Suppressor macrophage treated with lipopolysaccharide for 4 hours (primary cell): ENCODE measurements around the gene ACBD3.

Experiments used
- DNase-seq: peaks from one replicate; pipeline ENCODE4 v3.0.0-alpha.2; 2020

The ACBD3 gene

GRCh38 chr1:226110249-226111097 lies 76.1 kb downstream of the ACBD3 start:
- peak; percentile 87 for DNase-seq

- peak; percentile 91 for DNase-seq
Measured at GRCh38 chr1:226109829-226110248, 76.7 kb downstream of the ACBD3 start.

GRCh38 chr1:226108935-226109828 lies 77.4 kb downstream of the ACBD3 start:
- peak; percentile 44 for DNase-seq

GRCh38 chr1:226107471-226108460 lies 78.8 kb downstream of the ACBD3 start:
- no peak for DNase-seq

- no peak for DNase-seq
Measured at GRCh38 chr1:226104671-226105121, 81.8 kb downstream of the ACBD3 start.

- peak; percentile 82 for DNase-seq
Measured at GRCh38 chr1:226100436-226101391, 85.8 kb downstream of the ACBD3 start.

GRCh38 chr1:226098870-226099835 lies 87.4 kb downstream of the ACBD3 start:
- DNase-seq, result peak; percentile 89

- DNase-seq, result peak; percentile 80
Measured at GRCh38 chr1:226097866-226098625, 88.5 kb downstream of the ACBD3 start.

GRCh38 chr1:226095286-226095685 lies 91.3 kb downstream of the ACBD3 start:
- no peak for DNase-seq
